ENCODE measurements around the gene CSF2.

- TF ChIP-seq POLR2A (IDR thresholded peaks at IDR 0.05; ENCODE audit: low read depth, low read length) (no peak), POLR2AphosphoS5 (IDR thresholded peaks at IDR 0.05; ENCODE audit: low read depth, low read length) (no peak), POU2F2 (IDR thresholded peaks at IDR 0.05; ENCODE audit: low read depth, low read length) (no peak), TAF1 (IDR thresholded peaks at IDR 0.05; ENCODE audit: low read depth, low read length) (no peak), PAX5 (IDR thresholded peaks at IDR 0.05; ENCODE audit: insufficient read depth, low read length, severe bottlenecking) (no peak), SPI1 (IDR thresholded peaks at IDR 0.05; ENCODE audit: low read depth, low read length) (no peak)
Observed at GRCh38 chr5:132037353-132037752, 36.2 kb upstream of the CSF2 start.

Measured in GM12891 (cell line).